ENCODE measurements around the gene CTDSP2.

GRCh38 chr12:57891542-57892228 is 45.2 kb upstream of the CTDSP2 start:
- TF ChIP-seq, protein P1, sequence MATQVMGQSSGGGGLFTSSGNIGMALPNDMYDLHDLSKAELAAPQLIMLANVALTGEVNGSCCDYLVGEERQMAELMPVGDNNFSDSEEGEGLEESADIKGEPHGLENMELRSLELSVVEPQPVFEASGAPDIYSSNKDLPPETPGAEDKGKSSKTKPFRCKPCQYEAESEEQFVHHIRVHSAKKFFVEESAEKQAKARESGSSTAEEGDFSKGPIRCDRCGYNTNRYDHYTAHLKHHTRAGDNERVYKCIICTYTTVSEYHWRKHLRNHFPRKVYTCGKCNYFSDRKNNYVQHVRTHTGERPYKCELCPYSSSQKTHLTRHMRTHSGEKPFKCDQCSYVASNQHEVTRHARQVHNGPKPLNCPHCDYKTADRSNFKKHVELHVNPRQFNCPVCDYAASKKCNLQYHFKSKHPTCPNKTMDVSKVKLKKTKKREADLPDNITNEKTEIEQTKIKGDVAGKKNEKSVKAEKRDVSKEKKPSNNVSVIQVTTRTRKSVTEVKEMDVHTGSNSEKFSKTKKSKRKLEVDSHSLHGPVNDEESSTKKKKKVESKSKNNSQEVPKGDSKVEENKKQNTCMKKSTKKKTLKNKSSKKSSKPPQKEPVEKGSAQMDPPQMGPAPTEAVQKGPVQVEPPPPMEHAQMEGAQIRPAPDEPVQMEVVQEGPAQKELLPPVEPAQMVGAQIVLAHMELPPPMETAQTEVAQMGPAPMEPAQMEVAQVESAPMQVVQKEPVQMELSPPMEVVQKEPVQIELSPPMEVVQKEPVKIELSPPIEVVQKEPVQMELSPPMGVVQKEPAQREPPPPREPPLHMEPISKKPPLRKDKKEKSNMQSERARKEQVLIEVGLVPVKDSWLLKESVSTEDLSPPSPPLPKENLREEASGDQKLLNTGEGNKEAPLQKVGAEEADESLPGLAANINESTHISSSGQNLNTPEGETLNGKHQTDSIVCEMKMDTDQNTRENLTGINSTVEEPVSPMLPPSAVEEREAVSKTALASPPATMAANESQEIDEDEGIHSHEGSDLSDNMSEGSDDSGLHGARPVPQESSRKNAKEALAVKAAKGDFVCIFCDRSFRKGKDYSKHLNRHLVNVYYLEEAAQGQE (IDR thresholded peaks at IDR 0.05): no peak
- TF ChIP-seq PHF8 (IDR thresholded peaks at IDR 0.05; ENCODE audit: borderline replicate concordance, low read depth) (no peak), CTCF (IDR thresholded peaks at IDR 0.05) (no peak), POLR2A (IDR thresholded peaks at IDR 0.05; ENCODE audit: low read length) (no peak), KDM1A (IDR thresholded peaks at IDR 0.05; ENCODE audit: low read depth) (no peak), RAD21 (conservative IDR thresholded peaks at IDR 0.05 in 1 of 2, IDR thresholded peaks at IDR 0.05 in 1 of 2) (no peak), PBX3 (IDR thresholded peaks at IDR 0.05) (no peak), NPAS2 (CRISPR knock-in tag; IDR thresholded peaks at IDR 0.05; ENCODE audit: borderline replicate concordance) (no peak), HMGXB4 (CRISPR knock-in tag; IDR thresholded peaks at IDR 0.05; ENCODE audit: borderline replicate concordance) (no peak), RARB (CRISPR knock-in tag; IDR thresholded peaks at IDR 0.05) (no peak), FOSB (CRISPR knock-in tag; IDR thresholded peaks at IDR 0.05) (no peak), CHD2 (IDR thresholded peaks at IDR 0.05; ENCODE audit: low read length, partially characterized antibody) (no peak)
- TF ChIP-seq, protein P2, sequence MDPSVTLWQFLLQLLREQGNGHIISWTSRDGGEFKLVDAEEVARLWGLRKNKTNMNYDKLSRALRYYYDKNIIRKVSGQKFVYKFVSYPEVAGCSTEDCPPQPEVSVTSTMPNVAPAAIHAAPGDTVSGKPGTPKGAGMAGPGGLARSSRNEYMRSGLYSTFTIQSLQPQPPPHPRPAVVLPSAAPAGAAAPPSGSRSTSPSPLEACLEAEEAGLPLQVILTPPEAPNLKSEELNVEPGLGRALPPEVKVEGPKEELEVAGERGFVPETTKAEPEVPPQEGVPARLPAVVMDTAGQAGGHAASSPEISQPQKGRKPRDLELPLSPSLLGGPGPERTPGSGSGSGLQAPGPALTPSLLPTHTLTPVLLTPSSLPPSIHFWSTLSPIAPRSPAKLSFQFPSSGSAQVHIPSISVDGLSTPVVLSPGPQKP (IDR thresholded peaks at IDR 0.05; ENCODE audit: low read depth, low read length): no peak
